OCI-LY7 (cell line): Measurements from ENCODE around the gene MMADHC. TPM values are rescaled to one million over a fixed set of nuclear protein-coding genes. Genes with fewer than 3 reads are reported as not detected.
A peak's percentile ranks its signal among the peaks of the same experiment; 100 is the strongest.

Experiments used
- BruUV-seq: library from RNA; stranded (reverse); fragments of 400-500 nt; replicated peaks from 2 replicates; lab custom pipeline; 2021; lab: Mats Ljungman, UMichigan
- CTCF ChIA-PET: fragments of 300-600 bp; sonication (Branson Sonifier 250); formaldehyde crosslinking; loops from one replicate; lab custom pipeline; 2022; ENCODE audit warnings: antibody characterized with exemption; ENCODE audit not compliant: unreplicated experiment; lab: Charles Lee
- POLR2A ChIA-PET: fragments of 300-600 bp; sonication (Branson Sonifier 250); formaldehyde crosslinking; loops from one replicate; lab custom pipeline; 2022; ENCODE audit warnings: antibody characterized with exemption; lab: Charles Lee
- DNase-seq: peaks from one replicate; pipeline ENCODE4 v3.0.0-alpha.2; 2015; ENCODE audit warnings: low spot score
- H2AFZ ChIP-seq: fragments of 200-600 bp; sonication (generic), shearing (Covaris generic); 2 replicates; pipeline ENCODE4 v1.6.1; 2014; ENCODE audit warnings: mild to moderate bottlenecking, antibody characterized with exemption, low read length, moderate library complexity
- H3K27ac ChIP-seq: fragments of 200-600 bp; sonication (generic); 2 replicates; pipeline ENCODE4 v1.5.1; 2014; ENCODE audit warnings: mixed run types, low read depth, mild to moderate bottlenecking, moderate library complexity, low read length, inconsistent platforms; ENCODE audit not compliant: poor library complexity, severe bottlenecking
- H3K36me3 ChIP-seq: fragments of 200-600 bp; sonication (generic); 2 replicates; pipeline ENCODE4 v1.6.1; 2014; ENCODE audit warnings: mild to moderate bottlenecking, antibody characterized with exemption, low read length, moderate library complexity, mixed read lengths; ENCODE audit not compliant: insufficient read depth
- H3K4me1 ChIP-seq: fragments of 200-600 bp; sonication (generic); 2 replicates; pipeline ENCODE4 v1.5.1; 2014; ENCODE audit warnings: mild to moderate bottlenecking, low read length; ENCODE audit not compliant: insufficient read depth, poor library complexity, severe bottlenecking
- H3K4me2 ChIP-seq: fragments of 200-600 bp; sonication (generic); 2 replicates; pipeline ENCODE4 v1.6.1; 2014; ENCODE audit warnings: mild to moderate bottlenecking, low read length
- H3K4me3 ChIP-seq: fragments of 200-600 bp; sonication (generic); 2 replicates; pipeline ENCODE4 v1.5.1; 2014; ENCODE audit warnings: mild to moderate bottlenecking, low read depth, low read length; ENCODE audit not compliant: poor library complexity, severe bottlenecking
- H3K79me2 ChIP-seq: fragments of 200-600 bp; sonication (generic); 2 replicates; pipeline ENCODE4 v1.6.1; 2016; ENCODE audit warnings: low read depth, mild to moderate bottlenecking, low read length, moderate library complexity, mixed read lengths; ENCODE audit not compliant: insufficient read depth
- H3K9me2 ChIP-seq: fragments of 200-600 bp; sonication (generic); 2 replicates; pipeline ENCODE4 v1.6.1; 2016; ENCODE audit warnings: mild to moderate bottlenecking, low read length, mixed read lengths; ENCODE audit not compliant: insufficient read depth
- H3K9me3 ChIP-seq: fragments of 200-600 bp; sonication (generic); 2 replicates; pipeline ENCODE4 v1.6.1; 2014; ENCODE audit warnings: mild to moderate bottlenecking, mixed run types, low read length, mixed read lengths
- H4K20me1 ChIP-seq: fragments of 200-600 bp; sonication (generic); 2 replicates; pipeline ENCODE4 v1.6.1; 2014; ENCODE audit warnings: mild to moderate bottlenecking, antibody characterized with exemption, low read length, moderate library complexity, mixed read lengths; ENCODE audit not compliant: insufficient read depth
- EZH2phosphoT487 ChIP-seq: fragments of 200-600 bp; sonication (generic); IDR thresholded peaks from 2 replicates; pipeline ENCODE4 v1.6.1; 2018; ENCODE audit warnings: low read depth, borderline replicate concordance, mild to moderate bottlenecking, mixed run types, antibody characterized with exemption, low read length, moderate library complexity, mixed read lengths
- intact Hi-C: fragments of 100-400 bp; cut with micrococcal nuclease; formaldehyde crosslinking; loops from one replicate; pipeline ENCODE4 v1.10.0; 2022; ENCODE audit not compliant: unreplicated experiment
- total RNA-seq, 2 experiments: library from RNA; depleted of rRNA in 1 of 2; stranded (reverse); fragments of >200 nt in 1 of 2; shearing (Covaris generic) in 1 of 2; gene quantifications; 2 replicates each; pipeline ENCODE4 v1.2.3, GENCODE V29; 2014 to 2022
- TF ChIP-seq, protein P1 (sequence below): fragments of 200-600 bp; sonication (generic); conservative IDR thresholded peaks from 2 replicates; pipeline ENCODE4 v1.5.1; 2014; ENCODE audit warnings: mild to moderate bottlenecking, antibody characterized with exemption, low read length, moderate library complexity, mixed read lengths

The MMADHC gene
- total RNA-seq, 2 experiments from 2014 or later, result 73.6 to 115 TPM

DNA sequence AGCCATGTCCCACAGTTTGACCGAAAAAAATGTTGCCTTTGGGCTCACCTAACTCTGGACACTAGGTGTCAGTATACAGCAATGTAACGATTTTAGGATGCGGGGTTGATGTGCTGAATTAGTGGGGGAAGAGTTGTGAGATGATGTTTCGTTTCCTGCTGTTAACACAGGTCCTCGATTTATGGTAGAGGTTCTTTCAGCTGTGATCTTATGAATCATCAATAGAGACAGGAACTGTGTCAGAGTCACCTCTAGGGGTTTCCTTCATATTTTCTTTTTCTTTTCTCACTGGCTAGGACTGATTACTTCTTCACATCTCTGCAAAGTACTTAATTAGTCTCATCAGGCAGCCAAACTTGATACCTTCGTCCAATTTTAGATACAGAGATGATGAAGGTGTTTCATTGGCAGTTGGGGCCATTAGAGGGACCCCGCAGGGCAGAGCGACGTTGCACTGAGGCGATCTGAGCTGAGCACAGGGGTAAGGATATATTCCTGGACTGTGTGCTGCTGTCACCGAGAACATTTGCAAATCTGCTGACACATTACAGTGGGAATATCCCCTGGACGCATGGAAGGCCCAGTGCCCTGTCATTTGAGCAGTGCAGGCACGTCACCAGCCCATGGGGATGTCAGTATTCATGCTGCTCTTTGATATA lies 10.2 kb upstream of the MMADHC start:
- H4K20me1 ChIP-seq, result no peaks in the 10 kb centered on the region
- H3K36me3 ChIP-seq, result no peaks in the 10 kb centered on the region
- CTCF ChIA-PET, result no interaction called here
- intact Hi-C loops, result loop anchor here (2.0 to 10.0 kb wide), 4 partner anchors 887 to 1641 kb away; partner anchors contain the start of gene RND3
- no peak for TF ChIP-seq EZH2phosphoT487
- TF ChIP-seq, protein P1, sequence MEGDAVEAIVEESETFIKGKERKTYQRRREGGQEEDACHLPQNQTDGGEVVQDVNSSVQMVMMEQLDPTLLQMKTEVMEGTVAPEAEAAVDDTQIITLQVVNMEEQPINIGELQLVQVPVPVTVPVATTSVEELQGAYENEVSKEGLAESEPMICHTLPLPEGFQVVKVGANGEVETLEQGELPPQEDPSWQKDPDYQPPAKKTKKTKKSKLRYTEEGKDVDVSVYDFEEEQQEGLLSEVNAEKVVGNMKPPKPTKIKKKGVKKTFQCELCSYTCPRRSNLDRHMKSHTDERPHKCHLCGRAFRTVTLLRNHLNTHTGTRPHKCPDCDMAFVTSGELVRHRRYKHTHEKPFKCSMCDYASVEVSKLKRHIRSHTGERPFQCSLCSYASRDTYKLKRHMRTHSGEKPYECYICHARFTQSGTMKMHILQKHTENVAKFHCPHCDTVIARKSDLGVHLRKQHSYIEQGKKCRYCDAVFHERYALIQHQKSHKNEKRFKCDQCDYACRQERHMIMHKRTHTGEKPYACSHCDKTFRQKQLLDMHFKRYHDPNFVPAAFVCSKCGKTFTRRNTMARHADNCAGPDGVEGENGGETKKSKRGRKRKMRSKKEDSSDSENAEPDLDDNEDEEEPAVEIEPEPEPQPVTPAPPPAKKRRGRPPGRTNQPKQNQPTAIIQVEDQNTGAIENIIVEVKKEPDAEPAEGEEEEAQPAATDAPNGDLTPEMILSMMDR, result peak; percentile 88
- peaks cover 4% of the 10 kb centered on the region for H3K4me1 ChIP-seq
- POLR2A ChIA-PET, result interaction anchor here (3.0 kb wide), 1 partner anchor 11 kb away, joined by 10 read pairs; the partner anchor contains the start of gene MMADHC
- DNase-seq, result peak; percentile 76
- no peaks in the 10 kb centered on the region for H3K79me2 ChIP-seq
- no TSS peak for BruUV-seq
- no peak overlapping the region for H3K27ac ChIP-seq
- no peaks in the 10 kb centered on the region for H3K9me3 ChIP-seq
- H2AFZ ChIP-seq, result peak overlapping the region; percentile 67
- 0 out of 2 replicates have a peak, but pooled peaks cover 2% of the 10 kb centered on the region for H3K9me2 ChIP-seq
- H3K4me2 ChIP-seq, result peak overlapping the region; percentile 37
- H3K4me3 ChIP-seq, result no peak overlapping the region

DNA sequence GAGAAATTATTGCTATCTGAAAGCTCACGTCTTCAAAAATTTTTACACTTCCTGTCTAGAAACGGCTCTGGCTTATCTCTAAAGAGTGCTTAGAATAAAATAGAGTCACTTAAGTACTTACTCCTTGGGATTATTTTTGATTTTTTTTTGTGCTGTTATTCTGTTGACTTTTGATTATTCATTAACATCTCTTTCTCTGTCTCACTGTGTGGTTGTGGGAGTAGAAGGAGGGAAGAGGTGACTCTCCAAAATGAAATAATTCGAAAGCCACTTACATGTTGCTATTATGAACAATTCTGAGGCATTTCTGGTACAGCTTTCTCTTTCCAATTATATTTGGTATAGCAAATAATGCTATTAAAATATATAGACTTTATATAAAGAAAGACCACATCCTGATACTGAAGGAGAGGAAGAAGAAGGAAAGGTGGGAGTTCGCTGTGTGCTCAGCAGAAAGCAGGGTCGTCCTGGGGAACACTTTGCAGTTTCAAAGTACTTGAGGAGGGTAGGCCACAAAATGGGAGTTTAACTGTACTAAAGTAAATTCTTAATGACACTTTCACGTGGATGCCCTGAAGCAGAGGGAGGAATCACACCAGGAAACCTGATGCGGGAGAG lies 9.6 kb upstream of the MMADHC start:
- H4K20me1 ChIP-seq, result no peaks in the 10 kb centered on the region
- no peak for TF ChIP-seq EZH2phosphoT487
- TF ChIP-seq, protein P1, result no peak
- peak overlapping the region; percentile 67 for H2AFZ ChIP-seq
- H3K9me2 ChIP-seq, result no peaks in the 10 kb centered on the region
- H3K4me2 ChIP-seq, result no peak overlapping the region; the same call in 1 of the 2 replicates
- H3K4me1 ChIP-seq, result peaks cover 4% of the 10 kb centered on the region
- intact Hi-C loops, result loop anchor here (2.0 to 10.0 kb wide), 4 partner anchors 888 to 1642 kb away; partner anchors contain the start of gene RND3
- H3K36me3 ChIP-seq, result no peaks in the 10 kb centered on the region
- H3K27ac ChIP-seq, result no peak overlapping the region
- POLR2A ChIA-PET, result interaction anchor here (0.6 to 3.0 kb wide), 2 partner anchors 10 to 1091 kb away, joined by 3 to 10 read pairs; partner anchors contain the start of gene MMADHC
- DNase-seq, result no peak
- no peaks in the 10 kb centered on the region for H3K9me3 ChIP-seq
- BruUV-seq, result no TSS peak
- H3K79me2 ChIP-seq, result no peaks in the 10 kb centered on the region
- CTCF ChIA-PET, result no interaction called here
- no peak overlapping the region for H3K4me3 ChIP-seq
